Suprapubic skin (tissue), 4 donors: ENCODE data around the gene MESP1.

Source experiments
- EP300 ChIP-seq: sonication (generic); formaldehyde crosslinking; IDR thresholded peaks from one replicate; pipeline ENCODE4 v1.6.1; 2017; ENCODE audit warnings: antibody characterized with exemption
- POLR2A ChIP-seq, 2 donors: fragments of 450-650 bp; IDR thresholded peaks; one replicate each; pipeline ENCODE4 v1.6.1; 2017; ENCODE audit warnings: antibody characterized with exemption in 2 of 2, mild to moderate bottlenecking in 2 of 2, moderate library complexity in 2 of 2
- POLR2AphosphoS5 ChIP-seq, 3 donors: sonication (generic); formaldehyde crosslinking; IDR thresholded peaks; one replicate each; pipeline ENCODE4 v1.6.1; 2017; ENCODE audit warnings: antibody characterized with exemption in 3 of 3
- TF ChIP-seq, protein P1 (sequence below), 2 donors: fragments of 200-600 bp in 1 of 2; fragments of 450-650 bp in 1 of 2; sonication (generic) in 1 of 2; IDR thresholded peaks; one replicate each; pipeline ENCODE4 v1.5.1; 2016 to 2019; ENCODE audit warnings: antibody characterized with exemption in 2 of 2, mild to moderate bottlenecking in 1 of 2, moderate library complexity in 1 of 2

DNA sequence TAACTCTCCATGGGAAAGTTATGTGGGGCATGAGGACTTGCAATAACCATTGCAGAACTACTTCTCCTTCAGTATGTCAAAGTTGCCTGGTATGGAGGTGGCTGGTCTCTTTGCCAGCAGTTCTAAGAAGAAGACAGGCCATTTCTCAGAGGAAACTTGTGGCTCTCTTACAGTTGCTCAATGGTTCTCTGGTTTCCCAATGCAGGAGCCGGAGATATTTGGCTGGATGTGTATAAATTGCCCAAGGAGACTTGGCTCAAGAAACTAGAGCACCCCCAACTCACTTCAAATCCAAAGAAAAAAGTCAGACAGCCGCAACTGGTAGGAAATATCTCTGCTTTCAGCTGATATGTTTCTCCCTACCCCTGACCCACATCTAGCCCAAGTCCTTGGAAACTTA, 36.3 kb downstream of the MESP1 start:
- TF ChIP-seq, protein P1, sequence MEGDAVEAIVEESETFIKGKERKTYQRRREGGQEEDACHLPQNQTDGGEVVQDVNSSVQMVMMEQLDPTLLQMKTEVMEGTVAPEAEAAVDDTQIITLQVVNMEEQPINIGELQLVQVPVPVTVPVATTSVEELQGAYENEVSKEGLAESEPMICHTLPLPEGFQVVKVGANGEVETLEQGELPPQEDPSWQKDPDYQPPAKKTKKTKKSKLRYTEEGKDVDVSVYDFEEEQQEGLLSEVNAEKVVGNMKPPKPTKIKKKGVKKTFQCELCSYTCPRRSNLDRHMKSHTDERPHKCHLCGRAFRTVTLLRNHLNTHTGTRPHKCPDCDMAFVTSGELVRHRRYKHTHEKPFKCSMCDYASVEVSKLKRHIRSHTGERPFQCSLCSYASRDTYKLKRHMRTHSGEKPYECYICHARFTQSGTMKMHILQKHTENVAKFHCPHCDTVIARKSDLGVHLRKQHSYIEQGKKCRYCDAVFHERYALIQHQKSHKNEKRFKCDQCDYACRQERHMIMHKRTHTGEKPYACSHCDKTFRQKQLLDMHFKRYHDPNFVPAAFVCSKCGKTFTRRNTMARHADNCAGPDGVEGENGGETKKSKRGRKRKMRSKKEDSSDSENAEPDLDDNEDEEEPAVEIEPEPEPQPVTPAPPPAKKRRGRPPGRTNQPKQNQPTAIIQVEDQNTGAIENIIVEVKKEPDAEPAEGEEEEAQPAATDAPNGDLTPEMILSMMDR (IDR thresholded peaks at IDR 0.05): no peak
- no peak for TF ChIP-seq POLR2A (IDR thresholded peaks at IDR 0.05)
- TF ChIP-seq EP300: no peak
- no peak for TF ChIP-seq POLR2AphosphoS5 (IDR thresholded peaks at IDR 0.05)
